PFSK-1 (cell line): Measurements from ENCODE around the gene TUBA4B.
A peak's percentile ranks its signal among the peaks of the same experiment; 100 is the strongest.

Experiments used
- POLR2AphosphoS5 ChIP-seq: IDR thresholded peaks from 2 replicates; pipeline ENCODE4 v1.6.1; 2012; ENCODE audit warnings: low read depth, mild to moderate bottlenecking, control low read depth, low read length, moderate library complexity
- TF ChIP-seq, protein P1 (sequence below), 2 experiments: IDR thresholded peaks; 2 replicates each; pipeline versions ENCODE4 v1.6.1 to v1.8.0; 2011 to 2012; ENCODE audit warnings: low read depth in 2 of 2, low read length in 2 of 2, control low read depth in 1 of 2, inconsistent platforms in 1 of 2, mild to moderate bottlenecking in 1 of 2, moderate library complexity in 1 of 2; ENCODE audit not compliant: insufficient read depth in 1 of 2

DNA sequence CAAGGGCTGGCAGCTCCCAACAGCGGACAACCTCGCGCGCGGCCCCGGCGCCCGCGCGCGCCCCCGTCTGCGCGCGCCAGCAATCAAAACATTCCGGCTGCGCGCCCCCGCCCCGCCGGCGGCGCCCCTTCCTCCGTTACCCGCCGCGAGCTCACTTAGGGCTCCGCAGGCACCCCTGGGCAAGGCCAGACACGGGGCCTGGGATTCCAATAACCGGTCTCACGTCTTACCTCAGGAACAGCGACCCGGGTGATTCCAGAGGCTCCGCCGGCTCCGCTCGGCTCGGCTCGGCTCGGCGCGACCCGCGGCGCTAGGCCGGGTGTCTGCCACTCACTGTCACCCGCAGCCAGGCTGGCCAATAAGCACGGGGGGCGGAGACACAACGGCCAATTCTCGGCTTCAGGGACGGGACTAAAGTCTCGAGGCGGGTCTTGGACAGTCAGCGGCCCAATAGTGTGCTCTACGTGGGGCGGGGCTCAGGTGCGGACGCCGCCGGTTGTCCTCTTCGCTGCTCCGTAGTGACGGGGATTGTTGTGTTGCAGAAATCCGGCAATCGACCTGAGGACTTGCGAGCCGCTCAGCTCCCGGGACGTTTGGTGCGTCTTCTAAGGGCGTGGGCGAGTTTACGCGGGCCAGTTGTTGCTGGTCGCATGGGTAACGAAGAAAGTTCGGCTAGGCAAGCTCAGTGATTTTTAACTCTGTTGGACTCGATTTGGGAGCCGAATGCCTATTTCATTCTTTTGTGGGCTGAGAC lies 23.6 kb upstream of the TUBA4B start, which contains the start of the genes ANKZF1 and ATG9A:
- TF ChIP-seq, protein P1, sequence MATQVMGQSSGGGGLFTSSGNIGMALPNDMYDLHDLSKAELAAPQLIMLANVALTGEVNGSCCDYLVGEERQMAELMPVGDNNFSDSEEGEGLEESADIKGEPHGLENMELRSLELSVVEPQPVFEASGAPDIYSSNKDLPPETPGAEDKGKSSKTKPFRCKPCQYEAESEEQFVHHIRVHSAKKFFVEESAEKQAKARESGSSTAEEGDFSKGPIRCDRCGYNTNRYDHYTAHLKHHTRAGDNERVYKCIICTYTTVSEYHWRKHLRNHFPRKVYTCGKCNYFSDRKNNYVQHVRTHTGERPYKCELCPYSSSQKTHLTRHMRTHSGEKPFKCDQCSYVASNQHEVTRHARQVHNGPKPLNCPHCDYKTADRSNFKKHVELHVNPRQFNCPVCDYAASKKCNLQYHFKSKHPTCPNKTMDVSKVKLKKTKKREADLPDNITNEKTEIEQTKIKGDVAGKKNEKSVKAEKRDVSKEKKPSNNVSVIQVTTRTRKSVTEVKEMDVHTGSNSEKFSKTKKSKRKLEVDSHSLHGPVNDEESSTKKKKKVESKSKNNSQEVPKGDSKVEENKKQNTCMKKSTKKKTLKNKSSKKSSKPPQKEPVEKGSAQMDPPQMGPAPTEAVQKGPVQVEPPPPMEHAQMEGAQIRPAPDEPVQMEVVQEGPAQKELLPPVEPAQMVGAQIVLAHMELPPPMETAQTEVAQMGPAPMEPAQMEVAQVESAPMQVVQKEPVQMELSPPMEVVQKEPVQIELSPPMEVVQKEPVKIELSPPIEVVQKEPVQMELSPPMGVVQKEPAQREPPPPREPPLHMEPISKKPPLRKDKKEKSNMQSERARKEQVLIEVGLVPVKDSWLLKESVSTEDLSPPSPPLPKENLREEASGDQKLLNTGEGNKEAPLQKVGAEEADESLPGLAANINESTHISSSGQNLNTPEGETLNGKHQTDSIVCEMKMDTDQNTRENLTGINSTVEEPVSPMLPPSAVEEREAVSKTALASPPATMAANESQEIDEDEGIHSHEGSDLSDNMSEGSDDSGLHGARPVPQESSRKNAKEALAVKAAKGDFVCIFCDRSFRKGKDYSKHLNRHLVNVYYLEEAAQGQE (IDR thresholded peaks at IDR 0.05; ENCODE audit: insufficient read depth in 1 of 2, low read depth in 2 of 2, low read length in 2 of 2), result no peak
- peak; percentile 68 for TF ChIP-seq POLR2AphosphoS5
